Measurements from ENCODE around the gene ANO2.

ANO2 gene

DNA sequence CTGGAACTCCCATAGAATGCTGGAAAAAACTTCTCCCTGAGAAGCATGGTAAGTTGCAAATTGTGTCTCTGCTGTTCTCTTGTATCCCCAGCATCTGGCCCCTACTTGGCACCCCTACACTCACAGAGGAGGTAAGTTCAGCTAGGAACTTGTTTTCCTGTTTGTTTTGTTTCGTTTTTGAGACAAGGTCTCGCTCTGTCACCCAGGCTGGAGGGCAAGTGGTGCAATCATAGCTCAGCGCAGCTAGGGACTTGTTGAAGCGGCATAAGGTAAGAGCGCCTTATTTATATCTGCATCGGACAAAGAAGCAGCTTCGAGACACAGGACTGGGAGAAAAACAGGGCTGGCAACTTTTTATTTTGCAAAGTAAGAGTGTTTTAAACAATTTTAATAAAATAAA is 18.5 kb upstream of the ANO2 start:
- no peak overlapping the region for H3K9ac ChIP-seq (ENCODE audit: low read depth, low read length)
- 95% methylated on average over 7 of the region's 7 CpGs for WGBS

DNA sequence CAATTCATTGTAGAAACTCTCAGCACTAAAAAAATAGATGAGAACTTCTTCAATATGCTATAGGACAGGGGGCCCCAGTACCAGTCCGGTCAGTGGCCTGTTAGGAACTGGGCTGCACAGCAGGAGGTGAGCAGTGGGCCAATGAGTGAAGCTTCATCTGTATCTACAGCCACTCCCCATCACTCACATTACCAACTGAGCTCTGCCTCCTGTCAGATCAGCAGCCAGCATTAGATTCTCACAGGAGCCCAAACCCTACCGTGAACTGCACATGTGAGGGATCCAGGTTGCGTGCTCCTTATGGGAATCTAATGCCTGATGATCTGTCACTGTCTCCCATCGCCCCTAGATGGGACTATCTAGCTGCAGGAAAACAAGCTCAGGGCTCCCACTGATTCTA is 15.7 kb upstream of the ANO2 start:
- Histone ChIP-seq H3K4me1 (ENCODE audit: insufficient read depth, low read length) (peaks cover 21% of the 10 kb centered on the region), H3K36me3 (ENCODE audit: insufficient read depth, low read length) (no peaks in the 10 kb centered on the region), H3K4me3 (ENCODE audit: low read length) (no peak overlapping the region), H3K27me3 (ENCODE audit: insufficient read depth, low read length) (peaks cover 3% of the 10 kb centered on the region; the same call in 1 of the 2 replicates), H3K27ac (ENCODE audit: low read depth, low read length) (no peak overlapping the region), H3K9ac (ENCODE audit: low read depth, low read length) (no peak overlapping the region), H3K9me3 (ENCODE audit: insufficient read depth, low read depth, low read length) (no peaks in the 10 kb centered on the region)
- 78% methylated on average over 4 of the region's 4 CpGs for WGBS

More for the DNA sequence above, 18.5 kb upstream of the ANO2 start:
- H3K36me3 ChIP-seq (ENCODE audit: insufficient read depth, low read length) = no peaks in the 10 kb centered on the region
- no peak overlapping the region for H3K27ac ChIP-seq (ENCODE audit: low read depth, low read length)
- H3K9me3 ChIP-seq (ENCODE audit: insufficient read depth, low read depth, low read length) = no peaks in the 10 kb centered on the region
- H3K4me3 ChIP-seq (ENCODE audit: low read length) = no peak overlapping the region
- peaks cover 22% of the 10 kb centered on the region for H3K4me1 ChIP-seq (ENCODE audit: insufficient read depth, low read length)
- H3K27me3 ChIP-seq (ENCODE audit: insufficient read depth, low read length) = peaks cover 3% of the 10 kb centered on the region; the same call in 1 of the 2 replicates

DNA sequence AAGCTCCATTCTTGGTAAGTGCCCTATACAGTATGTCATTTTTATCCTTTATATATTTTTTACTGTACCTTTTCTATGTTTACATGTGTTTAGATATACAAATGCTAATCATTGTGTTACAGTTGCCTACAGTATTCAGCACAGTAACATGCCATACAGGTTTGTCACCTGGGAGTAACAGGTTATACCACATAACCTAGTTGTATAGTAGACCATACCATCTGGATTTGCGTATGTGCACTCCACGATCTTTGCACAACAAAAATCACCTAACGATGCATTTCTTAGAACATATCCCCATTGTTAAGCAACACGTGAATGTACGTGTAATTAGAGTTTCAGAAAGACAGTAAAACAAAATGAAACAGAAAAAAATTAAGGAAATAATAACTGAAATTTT is 11.9 kb upstream of the ANO2 start:
- Histone ChIP-seq H3K27ac (ENCODE audit: low read depth, low read length) (no peak overlapping the region), H3K4me1 (ENCODE audit: insufficient read depth, low read length) (peaks cover 5% of the 10 kb centered on the region; the same call in 1 of the 2 replicates), H3K9me3 (ENCODE audit: insufficient read depth, low read depth, low read length) (no peaks in the 10 kb centered on the region), H3K27me3 (ENCODE audit: insufficient read depth, low read length) (no peaks in the 10 kb centered on the region), H3K9ac (ENCODE audit: low read depth, low read length) (no peak overlapping the region), H3K36me3 (ENCODE audit: insufficient read depth, low read length) (no peaks in the 10 kb centered on the region), H3K4me3 (ENCODE audit: low read length) (no peak overlapping the region)
- WGBS = 100% methylated on average over 5 of the region's 5 CpGs

DNA sequence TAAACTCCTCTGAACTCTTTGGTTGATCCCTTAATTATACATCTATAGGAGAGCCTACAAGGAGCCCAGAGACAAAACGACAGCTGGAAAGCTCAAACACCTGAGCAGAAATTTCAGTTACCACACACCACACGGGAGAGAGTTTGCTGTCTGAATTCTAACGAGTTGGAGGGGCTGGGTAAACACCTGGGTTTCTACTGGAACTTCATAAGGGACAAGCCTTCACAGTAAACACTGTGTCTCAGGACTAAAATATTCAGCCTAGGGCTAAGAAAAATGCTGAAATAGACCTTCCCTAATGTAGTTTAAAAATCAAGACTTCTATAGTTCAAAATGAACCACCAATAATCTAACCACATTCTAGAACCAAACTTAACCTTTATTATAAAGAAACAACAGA is 9.6 kb upstream of the ANO2 start:
- Histone ChIP-seq H3K9ac (ENCODE audit: low read depth, low read length) (no peak overlapping the region), H3K4me1 (ENCODE audit: insufficient read depth, low read length) (no peaks in the 10 kb centered on the region; the same call in 1 of the 2 replicates), H3K27me3 (ENCODE audit: insufficient read depth, low read length) (no peaks in the 10 kb centered on the region; the same call in 1 of the 2 replicates), H3K36me3 (ENCODE audit: insufficient read depth, low read length) (no peaks in the 10 kb centered on the region), H3K27ac (ENCODE audit: low read depth, low read length) (no peak overlapping the region), H3K9me3 (ENCODE audit: insufficient read depth, low read depth, low read length) (no peaks in the 10 kb centered on the region), H3K4me3 (ENCODE audit: low read length) (no peak overlapping the region)
- WGBS = 78% methylated on average over 3 of the region's 3 CpGs

DNA sequence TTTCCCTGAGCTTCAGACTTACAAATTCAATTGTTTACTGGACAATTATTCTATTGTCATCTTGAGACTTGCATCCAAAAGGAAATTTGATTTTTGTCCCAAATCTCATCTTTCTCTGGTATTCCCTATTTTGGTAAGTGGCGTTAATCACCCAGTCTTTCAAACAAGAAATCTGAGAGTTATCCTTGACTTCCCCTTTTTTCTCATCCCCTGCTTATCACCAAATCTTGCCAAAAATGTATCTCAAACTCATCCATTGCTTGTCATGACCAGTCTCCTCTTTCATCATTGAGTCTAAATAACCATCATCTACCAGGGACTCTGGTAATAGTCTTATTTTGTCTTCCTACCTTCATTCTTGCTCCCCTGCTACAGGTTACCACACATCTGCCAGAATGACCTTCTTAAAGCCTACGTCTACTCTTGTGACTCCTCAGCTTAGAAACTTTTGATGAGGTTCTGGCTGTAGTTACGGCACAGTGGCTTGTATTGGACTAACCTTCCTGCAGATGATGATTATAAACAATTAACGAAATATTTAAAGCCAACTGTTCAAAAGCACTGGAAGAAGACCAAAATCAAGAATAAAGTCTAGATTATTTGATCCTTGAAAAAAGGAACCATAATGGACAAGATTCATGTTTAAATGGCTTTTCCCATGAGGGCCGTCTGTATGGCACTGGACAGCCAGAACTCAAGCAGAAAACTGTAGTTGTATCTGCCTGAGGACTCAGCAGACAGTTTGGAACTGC is 9.0 kb upstream of the ANO2 start:
- Histone ChIP-seq H3K27ac (ENCODE audit: low read depth, low read length) (no peak overlapping the region), H3K4me3 (ENCODE audit: low read length) (no peak overlapping the region), H3K9ac (ENCODE audit: low read depth, low read length) (no peak overlapping the region), H3K9me3 (ENCODE audit: insufficient read depth, low read depth, low read length) (no peaks in the 10 kb centered on the region), H3K4me1 (ENCODE audit: insufficient read depth, low read length) (no peaks in the 10 kb centered on the region; the same call in 1 of the 2 replicates), H3K36me3 (ENCODE audit: insufficient read depth, low read length) (no peaks in the 10 kb centered on the region), H3K27me3 (ENCODE audit: insufficient read depth, low read length) (no peaks in the 10 kb centered on the region; the same call in 1 of the 2 replicates)
- WGBS = 95% methylated on average over 5 of the region's 5 CpGs

DNA sequence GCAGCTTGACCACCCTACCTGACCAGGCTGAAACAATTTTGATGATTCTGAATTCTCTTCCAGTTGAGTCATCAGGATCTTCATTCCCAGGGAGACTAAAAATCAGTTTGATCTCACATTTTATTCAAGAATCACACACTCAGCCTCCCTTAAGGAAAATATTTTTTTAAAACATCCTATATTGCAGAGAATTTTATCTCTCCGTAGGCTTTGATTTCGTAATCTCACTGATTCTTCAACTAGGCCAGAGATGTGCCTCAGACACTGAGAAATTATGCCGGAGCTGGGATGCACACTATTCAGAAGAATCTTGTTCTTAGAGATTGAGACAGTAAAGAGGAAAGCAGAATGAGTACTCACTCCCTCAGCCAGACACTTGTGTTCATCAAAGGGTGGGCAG is 7.0 kb upstream of the ANO2 start:
- H3K9me3 ChIP-seq (ENCODE audit: insufficient read depth, low read depth, low read length) = no peaks in the 10 kb centered on the region
- 95% methylated on average over 3 of the region's 3 CpGs for WGBS
- no peak overlapping the region for H3K9ac ChIP-seq (ENCODE audit: low read depth, low read length)
- peaks cover 10% of the 10 kb centered on the region for H3K27me3 ChIP-seq (ENCODE audit: insufficient read depth, low read length)
- H3K4me1 ChIP-seq (ENCODE audit: insufficient read depth, low read length) = no peaks in the 10 kb centered on the region; the same call in 1 of the 2 replicates
- H3K4me3 ChIP-seq (ENCODE audit: low read length) = no peak overlapping the region
- no peak overlapping the region for H3K27ac ChIP-seq (ENCODE audit: low read depth, low read length)
- H3K36me3 ChIP-seq (ENCODE audit: insufficient read depth, low read length) = no peaks in the 10 kb centered on the region

DNA sequence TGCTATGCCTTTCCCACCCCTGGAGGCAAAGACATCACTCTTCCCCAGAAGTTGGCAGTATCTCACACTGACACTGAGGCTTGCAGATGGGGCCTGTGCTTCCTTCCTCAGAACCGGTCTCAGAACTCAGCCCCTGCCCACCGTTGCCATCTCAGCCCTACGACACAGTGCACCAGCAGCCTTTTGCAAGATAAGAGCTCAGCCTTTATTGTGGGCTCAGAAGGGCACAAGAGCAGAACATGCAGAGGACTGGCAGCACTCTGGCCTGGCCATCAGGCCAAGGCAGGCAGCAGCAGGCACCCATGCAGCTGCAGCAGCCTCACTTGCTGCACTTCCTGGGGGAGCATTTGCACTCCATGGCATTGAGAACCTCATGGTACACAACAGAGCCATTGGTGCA is 3.6 kb upstream of the ANO2 start:
- 86% methylated on average over 3 of the region's 3 CpGs for WGBS
- H3K4me1 ChIP-seq (ENCODE audit: insufficient read depth, low read length) = peaks cover 5% of the 10 kb centered on the region; the same call in 1 of the 2 replicates
- no peak overlapping the region for H3K9ac ChIP-seq (ENCODE audit: low read depth, low read length)
- no peaks in the 10 kb centered on the region for H3K9me3 ChIP-seq (ENCODE audit: insufficient read depth, low read depth, low read length)
- H3K36me3 ChIP-seq (ENCODE audit: insufficient read depth, low read length) = no peaks in the 10 kb centered on the region
- no peak overlapping the region for H3K4me3 ChIP-seq (ENCODE audit: low read length)
- H3K27me3 ChIP-seq (ENCODE audit: insufficient read depth, low read length) = peaks cover 37% of the 10 kb centered on the region
- no peak overlapping the region for H3K27ac ChIP-seq (ENCODE audit: low read depth, low read length)

DNA sequence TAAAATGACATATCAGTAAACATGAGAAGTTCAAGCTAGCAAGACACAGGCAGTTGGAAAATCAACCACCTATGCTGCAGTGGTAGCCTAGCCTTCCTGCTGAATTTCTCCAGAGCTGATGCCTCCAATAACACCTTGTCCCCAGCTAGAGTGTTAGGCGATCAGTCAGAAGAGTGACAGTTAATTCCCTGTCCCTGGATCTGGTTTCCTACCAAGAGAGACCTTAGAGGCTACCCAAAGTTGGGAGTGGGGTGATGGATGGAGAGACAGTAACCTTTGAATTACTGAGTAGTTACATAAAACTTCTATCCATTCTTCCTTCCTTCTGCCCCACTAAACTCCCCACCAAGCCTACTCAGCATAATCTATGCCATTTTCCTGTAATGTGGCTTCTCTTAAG is 1.9 kb upstream of the ANO2 start:
- Histone ChIP-seq H3K4me3 (ENCODE audit: low read length) (no peak overlapping the region), H3K9ac (ENCODE audit: low read depth, low read length) (no peak overlapping the region), H3K36me3 (ENCODE audit: insufficient read depth, low read length) (no peaks in the 10 kb centered on the region), H3K4me1 (ENCODE audit: insufficient read depth, low read length) (peaks cover 5% of the 10 kb centered on the region; the same call in 1 of the 2 replicates), H3K9me3 (ENCODE audit: insufficient read depth, low read depth, low read length) (no peaks in the 10 kb centered on the region), H3K27me3 (ENCODE audit: insufficient read depth, low read length) (peaks cover 37% of the 10 kb centered on the region), H3K27ac (ENCODE audit: low read depth, low read length) (no peak overlapping the region)
- 89% methylated on average over 1 of the region's 1 CpG for WGBS

DNA sequence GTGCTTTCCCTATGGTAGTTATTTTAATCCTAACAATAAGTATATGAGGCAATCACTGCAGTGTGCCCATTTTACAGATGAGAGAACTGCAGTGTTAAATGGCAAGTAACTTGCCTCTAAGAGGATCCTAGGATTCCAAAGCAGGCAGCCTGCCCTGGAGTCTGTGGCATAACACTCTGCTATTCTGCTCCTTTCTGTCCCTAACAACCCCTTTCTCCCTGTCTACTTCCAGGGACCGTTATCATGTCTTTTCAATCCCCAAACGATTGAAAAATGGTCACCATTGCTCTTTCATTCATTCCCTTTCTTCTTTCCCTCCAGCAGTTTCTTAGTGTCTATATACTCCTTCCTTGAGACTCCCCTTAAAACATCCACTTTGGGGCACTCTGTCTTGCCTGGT is 1.3 kb upstream of the ANO2 start:
- no peaks in the 10 kb centered on the region for H3K36me3 ChIP-seq (ENCODE audit: insufficient read depth, low read length)
- H3K27me3 ChIP-seq (ENCODE audit: insufficient read depth, low read length) = peaks cover 37% of the 10 kb centered on the region
- H3K27ac ChIP-seq (ENCODE audit: low read depth, low read length) = no peak overlapping the region
- no peak overlapping the region for H3K9ac ChIP-seq (ENCODE audit: low read depth, low read length)
- 90% methylated on average over 2 of the region's 2 CpGs for WGBS
- H3K4me3 ChIP-seq (ENCODE audit: low read length) = no peak overlapping the region; the same call in 1 of the 2 replicates
- H3K9me3 ChIP-seq (ENCODE audit: insufficient read depth, low read depth, low read length) = no peaks in the 10 kb centered on the region
- peaks cover 5% of the 10 kb centered on the region; the same call in 1 of the 2 replicates for H3K4me1 ChIP-seq (ENCODE audit: insufficient read depth, low read length)

DNA sequence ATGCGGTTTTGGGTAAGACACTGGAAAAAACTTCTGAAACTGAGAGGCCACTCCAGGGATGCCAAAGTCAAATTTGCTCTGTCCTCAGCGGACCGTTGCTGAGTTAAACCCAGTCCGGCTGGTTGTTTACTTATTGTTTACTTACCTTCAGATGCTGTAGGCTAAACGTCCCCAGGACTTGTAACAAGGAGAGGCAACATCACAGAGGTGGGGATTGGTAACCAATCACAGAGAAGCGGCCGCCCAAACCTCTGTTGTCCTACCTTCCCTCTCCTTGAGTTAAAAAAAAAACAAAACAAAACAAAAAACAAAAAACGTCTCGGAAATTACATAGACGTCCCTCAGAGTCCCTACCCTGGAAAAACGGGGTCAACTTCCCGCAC is 380 bp downstream of the ANO2 start:
- whole genome bisulfite sequencing = 7% methylated on average over 12 of the region's 12 CpGs
- Histone ChIP-seq H3K4me3 (ENCODE audit: low read length) (peak overlapping the region; percentile 93), H3K9ac (ENCODE audit: low read depth, low read length) (peak overlapping the region; percentile 88)

DNA sequence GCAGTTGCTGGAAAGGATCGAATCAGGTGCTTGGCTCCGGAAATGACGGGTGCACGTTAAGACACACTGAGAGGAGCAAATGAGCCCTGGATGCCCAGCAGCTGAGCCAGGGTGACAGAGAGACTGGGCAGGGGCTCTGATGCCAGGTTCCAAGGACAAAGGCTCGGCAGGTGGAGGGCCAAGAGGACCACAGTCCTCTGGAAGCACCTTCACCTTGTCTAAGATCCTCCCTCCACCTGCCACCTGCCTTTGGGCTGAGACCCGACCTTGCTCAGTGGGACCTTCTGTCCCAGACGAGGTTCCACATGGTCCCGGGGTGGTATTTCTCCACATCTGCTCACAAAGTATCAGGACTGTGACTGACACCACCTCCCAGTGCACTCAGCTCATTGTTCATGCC is 1.0 kb downstream of the ANO2 start:
- peak overlapping the region; percentile 93; the same call in 1 of the 2 replicates for H3K4me3 ChIP-seq (ENCODE audit: low read length)
- no peak overlapping the region for H3K27ac ChIP-seq (ENCODE audit: low read depth, low read length)
- H3K9me3 ChIP-seq (ENCODE audit: insufficient read depth, low read depth, low read length) = no peaks in the 10 kb centered on the region
- no peak overlapping the region for H3K9ac ChIP-seq (ENCODE audit: low read depth, low read length)
- peaks cover 9% of the 10 kb centered on the region for H3K4me1 ChIP-seq (ENCODE audit: insufficient read depth, low read length)
- WGBS = 89% methylated on average over 8 of the region's 8 CpGs
- peaks cover 37% of the 10 kb centered on the region for H3K27me3 ChIP-seq (ENCODE audit: insufficient read depth, low read length)
- no peaks in the 10 kb centered on the region for H3K36me3 ChIP-seq (ENCODE audit: insufficient read depth, low read length)

More for the DNA sequence above, 380 bp downstream of the ANO2 start:
- Histone ChIP-seq H3K27ac (ENCODE audit: low read depth, low read length) (no peak overlapping the region), H3K4me1 (ENCODE audit: insufficient read depth, low read length) (peaks cover 9% of the 10 kb centered on the region), H3K36me3 (ENCODE audit: insufficient read depth, low read length) (no peaks in the 10 kb centered on the region), H3K27me3 (ENCODE audit: insufficient read depth, low read length) (peaks cover 37% of the 10 kb centered on the region), H3K9me3 (ENCODE audit: insufficient read depth, low read depth, low read length) (no peaks in the 10 kb centered on the region)

Data from HUES64 (cell line).